Occipital lobe (tissue), 2 donors: Measurements from ENCODE around the gene TAF7. TPM values are rescaled to one million over a fixed set of nuclear protein-coding genes. Genes with fewer than 3 reads are reported as not detected.
"Not testable (repeated sequence)": the region's sequence is repeated elsewhere in the genome, so short reads cannot be mapped to it uniquely, and the experiment has no call there.

Experiments
- DNase-seq: peaks from one replicate; lab custom pipeline; 2025; lab: John Stamatoyannopoulos, UW
- total RNA-seq: library from RNA; depleted of rRNA; stranded (reverse); fragments of >200 nt; gene quantifications from one replicate; pipeline ENCODE4 v1.2.3, GENCODE V29; 2014

Gene TAF7
- total RNA-seq, 1 donor from 2014 or later = 127 TPM

DNA sequence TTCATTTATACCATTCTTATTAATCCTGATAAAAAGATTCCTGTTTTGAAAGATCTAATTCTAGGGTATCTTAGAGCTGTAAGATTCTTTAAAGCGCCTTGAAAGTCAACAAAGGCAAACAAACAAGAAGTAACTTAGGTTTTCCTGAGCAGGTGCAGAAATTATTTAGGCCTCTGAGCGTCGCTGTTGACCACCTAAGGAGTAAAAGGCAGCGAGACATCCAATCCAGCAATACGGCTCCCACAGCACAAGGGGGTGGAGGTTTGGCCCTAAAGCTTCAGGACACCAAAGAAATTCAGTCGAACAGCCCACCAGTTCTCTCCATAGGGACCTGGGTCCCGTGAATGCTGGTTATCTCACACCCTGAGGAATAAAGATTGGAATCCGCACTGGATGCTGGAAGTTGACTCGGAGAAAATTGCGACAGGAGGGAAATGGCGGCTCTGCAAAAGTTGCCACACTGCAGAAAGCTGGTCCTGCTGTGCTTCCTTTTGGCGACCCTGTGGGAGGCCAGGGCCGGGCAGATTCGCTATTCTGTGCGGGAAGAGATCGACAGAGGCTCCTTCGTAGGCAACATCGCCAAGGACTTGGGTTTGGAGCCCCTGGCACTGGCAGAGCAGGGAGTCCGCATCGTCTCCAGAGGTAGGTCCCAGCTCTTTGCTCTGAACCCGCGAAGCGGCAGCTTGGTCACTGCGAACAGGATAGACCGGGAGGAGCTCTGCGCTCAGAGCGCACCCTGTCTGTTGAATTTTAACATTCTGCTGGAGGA is 18.1 kb upstream of the TAF7 start, which contains the start of gene PCDHGA2:
Gene PCDHGA2 (plus strand): TSS at position 223 of the 769 bp plus-strand sequence.
- no peak for DNase-seq

GRCh38 chr5:141332571-141332970 is 12.0 kb upstream of the TAF7 start:
- not testable (repeated sequence) for DNase-seq

DNA sequence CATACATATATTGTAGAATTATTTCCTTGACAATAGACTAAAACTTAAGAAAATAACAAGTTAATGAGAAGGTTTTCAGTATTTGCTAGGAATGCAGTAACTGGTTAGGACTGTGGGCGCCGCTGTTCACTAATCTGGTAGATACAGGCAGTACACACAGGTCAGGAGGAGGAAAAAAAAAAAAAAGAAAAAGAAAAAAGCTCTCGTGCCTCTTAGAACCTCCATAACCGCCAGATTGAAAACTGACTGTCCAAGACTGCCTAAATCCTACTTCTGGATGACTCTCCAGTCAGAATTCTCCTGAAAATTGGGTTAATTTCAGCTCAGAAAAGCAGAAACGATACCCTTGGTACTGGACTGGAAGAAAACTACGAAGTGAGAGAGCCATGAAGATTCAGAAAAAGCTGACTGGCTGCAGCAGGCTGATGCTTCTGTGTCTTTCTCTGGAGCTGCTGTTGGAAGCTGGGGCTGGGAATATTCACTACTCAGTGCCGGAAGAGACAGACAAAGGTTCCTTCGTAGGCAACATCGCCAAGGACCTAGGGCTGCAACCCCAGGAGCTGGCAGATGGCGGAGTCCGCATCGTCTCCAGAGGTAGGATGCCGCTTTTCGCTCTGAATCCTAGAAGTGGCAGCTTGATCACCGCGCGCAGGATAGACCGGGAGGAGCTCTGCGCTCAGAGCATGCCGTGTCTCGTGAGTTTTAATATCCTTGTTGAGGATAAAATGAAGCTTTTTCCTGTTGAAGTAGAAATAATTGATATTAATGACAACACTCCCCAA is 9.9 kb upstream of the TAF7 start, which contains the start of gene PCDHGA1:
Gene PCDHGA1 (plus strand): TSS at position 216 of the 782 bp plus-strand sequence.
- DNase-seq = no peak

- DNase-seq = no peak
Observed at GRCh38 chr5:141328231-141328630, 7.6 kb upstream of the TAF7 start.

DNA sequence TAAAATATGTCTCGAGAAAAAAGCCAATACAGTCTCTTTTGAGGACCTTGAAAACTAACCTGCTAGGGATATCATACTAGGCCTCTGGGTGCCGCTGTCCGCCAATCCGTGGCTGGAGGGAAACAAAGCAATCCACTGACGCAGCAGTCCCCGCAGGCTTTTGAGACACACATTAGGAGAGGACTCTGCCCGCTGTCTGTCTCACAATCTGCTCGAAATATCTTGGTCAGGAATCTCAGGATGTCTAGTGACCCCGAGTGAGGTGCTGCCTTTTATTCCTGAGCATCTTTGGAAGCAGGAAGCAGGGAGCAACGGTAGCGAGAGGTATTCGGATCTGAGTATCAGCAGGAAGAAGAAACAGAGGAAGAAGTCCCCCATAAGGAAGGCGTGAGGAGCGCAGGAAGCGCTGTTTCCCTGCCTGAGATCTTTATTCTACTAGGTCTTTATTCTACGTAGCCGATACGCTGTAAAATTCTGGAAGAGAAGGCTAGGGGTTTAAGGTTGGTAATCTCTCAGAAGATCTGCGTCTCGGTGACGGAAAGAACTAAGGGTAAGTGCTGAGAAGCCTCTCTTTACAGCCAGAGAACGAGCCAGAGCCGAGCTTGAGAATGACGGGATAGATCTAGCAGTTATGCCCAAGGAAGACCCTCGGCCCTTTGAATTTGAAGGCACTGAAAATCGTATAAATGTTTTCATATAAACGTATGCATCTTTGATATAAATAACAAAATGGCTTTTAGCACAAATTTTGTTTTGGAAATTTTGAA is 5.7 kb upstream of the TAF7 start:
- peak; percentile 18 for DNase-seq

DNA sequence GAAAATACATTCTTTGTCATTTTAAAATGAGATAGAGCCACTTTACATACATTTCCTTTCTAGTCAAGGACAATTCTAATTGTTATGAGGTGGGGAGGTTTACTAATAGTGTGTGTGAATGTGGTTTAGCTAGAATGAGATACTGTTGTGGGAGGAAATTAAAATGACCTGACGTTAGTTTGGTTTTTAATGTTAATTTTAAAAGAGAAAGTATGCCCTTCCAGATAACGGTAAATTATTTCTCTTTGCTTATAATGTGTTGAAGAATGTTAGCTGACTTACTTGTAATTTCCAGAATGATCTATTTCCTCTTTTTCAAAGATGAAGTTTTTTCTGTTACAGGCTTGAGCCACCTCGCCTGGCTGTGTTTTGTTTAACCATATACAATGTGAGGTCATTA is 1.7 kb upstream of the TAF7 start:
- no peak for DNase-seq

GRCh38 chr5:141319699-141320098 is 885 bp downstream of the TAF7 start:
- no peak for DNase-seq

DNA sequence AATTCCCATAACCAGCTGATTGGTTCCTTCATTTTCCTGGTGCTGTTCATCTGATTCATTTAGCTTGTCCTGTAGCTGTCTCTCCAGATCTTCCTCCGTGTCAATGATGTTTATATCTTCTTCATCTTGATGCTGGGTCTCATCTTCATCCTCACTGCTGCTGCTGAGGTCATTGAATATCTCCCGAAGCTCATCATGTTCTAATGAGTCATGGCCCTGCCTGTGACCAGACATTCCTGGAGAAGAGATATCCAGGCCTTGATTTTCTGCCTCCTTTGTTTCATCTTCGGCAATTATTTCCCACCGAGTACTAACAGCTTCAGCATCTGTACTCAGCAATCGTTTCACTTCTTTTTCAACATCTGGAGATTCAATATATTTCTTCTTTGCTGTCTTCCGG is 1.4 kb downstream of the TAF7 start:
- no peak for DNase-seq

GRCh38 chr5:141316963-141317362 is 3.6 kb downstream of the TAF7 start:
- DNase-seq = not testable (repeated sequence)

DNA sequence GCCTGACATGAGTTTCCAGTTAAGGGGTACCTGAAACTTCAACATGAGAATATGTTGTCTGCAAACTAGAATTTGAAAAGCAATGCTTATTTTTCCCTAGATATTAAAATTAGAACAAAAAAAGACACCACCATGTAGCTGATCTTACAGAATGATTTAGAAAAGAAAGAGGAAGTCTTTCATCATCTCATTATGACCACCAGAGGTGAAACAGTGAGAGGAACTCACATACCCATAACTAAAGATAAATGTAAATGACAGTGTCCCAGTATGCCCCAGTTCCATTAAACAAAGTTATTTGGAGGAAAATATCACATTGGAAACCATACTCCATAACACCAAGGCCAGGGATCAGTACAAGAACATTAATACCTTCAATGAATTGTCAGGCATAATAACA is 6.9 kb downstream of the TAF7 start:
- DNase-seq = no peak

DNA sequence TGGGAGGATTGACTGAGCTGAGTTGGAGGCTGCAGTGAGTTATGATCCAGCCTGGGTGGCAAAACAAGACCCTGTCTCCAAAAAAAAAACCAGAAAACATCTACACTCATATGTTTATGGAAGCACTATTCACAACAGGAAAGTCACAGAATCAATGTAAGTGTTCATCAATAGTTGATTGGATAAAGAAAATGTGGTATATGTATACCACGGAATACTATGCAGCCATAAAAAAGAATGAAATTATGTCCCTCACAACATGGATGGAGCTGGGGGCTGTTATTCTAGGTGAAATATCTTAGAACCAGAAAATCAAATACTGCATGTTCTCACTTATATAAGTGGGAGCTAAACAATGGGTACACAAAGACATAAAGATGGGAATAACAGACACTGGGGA is 14.0 kb downstream of the TAF7 start:
- DNase-seq = no peak

DNA sequence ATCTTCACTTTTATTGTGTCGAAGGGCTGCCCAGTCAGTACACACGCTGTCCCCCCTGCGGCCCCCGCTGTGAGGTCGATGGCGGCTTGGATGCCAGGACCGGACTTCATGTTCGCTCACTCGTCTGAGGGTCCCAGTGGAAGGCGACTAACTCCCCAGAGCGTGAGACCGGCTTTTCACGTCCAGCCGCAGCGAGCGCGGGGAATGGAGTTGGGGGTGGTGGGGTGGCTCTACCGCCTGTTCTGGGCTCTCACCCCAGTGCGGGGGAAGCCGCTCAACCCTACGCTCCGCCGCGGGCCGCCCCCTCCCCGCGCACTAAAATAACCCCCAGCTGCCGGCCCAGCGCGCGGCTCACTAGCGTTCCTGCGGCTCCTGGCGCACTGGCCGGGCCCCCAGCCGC is 16.8 kb downstream of the TAF7 start, which contains the start of gene SLC25A2:
Gene SLC25A2 (minus strand): TSS at position 294 of the 400 bp plus-strand sequence. CDS start 184 bp downstream, at position 110.
- no peak for DNase-seq

GRCh38 chr5:141298376-141298775 is 22.2 kb downstream of the TAF7 start:
- DNase-seq = no peak

- no peak for DNase-seq
Observed at GRCh38 chr5:141272906-141273305, 47.7 kb downstream of the TAF7 start.

DNA sequence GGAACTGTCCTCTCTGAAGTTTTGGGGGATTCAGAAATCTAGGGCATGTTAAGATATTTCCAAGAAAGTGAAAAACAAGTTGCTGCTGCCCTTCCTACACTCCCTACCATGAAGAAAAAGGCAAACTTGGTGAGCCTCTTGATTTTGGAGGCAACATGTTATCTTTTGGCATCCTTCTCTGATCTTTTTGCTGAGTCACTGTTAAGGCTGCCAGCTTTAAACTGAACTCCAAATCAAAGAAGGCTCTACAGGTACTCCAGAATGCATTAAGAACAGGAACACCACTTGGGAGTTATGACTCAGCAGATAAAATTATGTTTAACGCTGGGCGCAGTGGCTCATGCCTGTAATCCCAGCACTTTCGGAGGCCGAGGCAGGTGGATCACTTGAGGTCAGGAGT is 51.4 kb downstream of the TAF7 start:
- no peak for DNase-seq

Other genes starting within 250 kb of the TAF7 start
- 14.2 TPM for gene PCDHB2, start 226.2 kb downstream of the TAF7 start, total RNA-seq
- 10.3 TPM for gene PCDHB3, start 220.3 kb downstream of the TAF7 start, total RNA-seq
- 4.7 TPM for gene PCDHB4, start 199.0 kb downstream of the TAF7 start, total RNA-seq
- 9.7 TPM for gene PCDHB5, start 185.6 kb downstream of the TAF7 start, total RNA-seq
- gene PCDHB6, start 170.7 kb downstream of the TAF7 start, total RNA-seq = 3.1 TPM
- gene PCDHB7, start 148.1 kb downstream of the TAF7 start, total RNA-seq = 13.4 TPM
- 8.6 TPM for gene PCDHB8, start 143.0 kb downstream of the TAF7 start, total RNA-seq
- gene PCDHB16, start 138.4 kb downstream of the TAF7 start, total RNA-seq = 4.5 TPM
- 6.1 TPM for gene PCDHB9, start 133.6 kb downstream of the TAF7 start, total RNA-seq
- gene PCDHB10, start 128.4 kb downstream of the TAF7 start, total RNA-seq = 13.1 TPM
- gene PCDHB11, start 121.2 kb downstream of the TAF7 start, total RNA-seq = 10.5 TPM
- gene PCDHB12, start 112.1 kb downstream of the TAF7 start, total RNA-seq = 14.8 TPM
- gene PCDHB13, start 106.9 kb downstream of the TAF7 start, total RNA-seq = 9.2 TPM
- 13.4 TPM for gene PCDHB14, start 97.4 kb downstream of the TAF7 start, total RNA-seq
- gene PCDHB15, start 75.4 kb downstream of the TAF7 start, total RNA-seq = 22.1 TPM
- gene SLC25A2, start 16.7 kb downstream of the TAF7 start, total RNA-seq = not detected
- gene PCDHGA1, start 9.7 kb upstream of the TAF7 start, total RNA-seq = 4.8 TPM
- gene PCDHGA2, start 18.0 kb upstream of the TAF7 start, total RNA-seq = 6.9 TPM
- 4.7 TPM for gene PCDHGA3, start 23.0 kb upstream of the TAF7 start, total RNA-seq
- 7.8 TPM for gene PCDHGB1, start 29.3 kb upstream of the TAF7 start, total RNA-seq
- gene PCDHGA4, start 34.2 kb upstream of the TAF7 start, total RNA-seq = 8.4 TPM
- 8.3 TPM for gene PCDHGB2, start 39.2 kb upstream of the TAF7 start, total RNA-seq
- gene PCDHGA5, start 43.4 kb upstream of the TAF7 start, total RNA-seq = 6.6 TPM
- 12.3 TPM for gene PCDHGB3, start 49.5 kb upstream of the TAF7 start, total RNA-seq
- gene PCDHGA6, start 53.1 kb upstream of the TAF7 start, total RNA-seq = 12.3 TPM
- gene PCDHGA7, start 62.0 kb upstream of the TAF7 start, total RNA-seq = 8.4 TPM
- 12.9 TPM for gene PCDHGB4, start 66.9 kb upstream of the TAF7 start, total RNA-seq
- gene PCDHGA8, start 71.8 kb upstream of the TAF7 start, total RNA-seq = 8.0 TPM
- gene PCDHGB5, start 77.2 kb upstream of the TAF7 start, total RNA-seq = 18.1 TPM
- 11.9 TPM for gene PCDHGA9, start 82.0 kb upstream of the TAF7 start, total RNA-seq
- gene PCDHGB6, start 87.2 kb upstream of the TAF7 start, total RNA-seq = 12.8 TPM
- 12.0 TPM for gene PCDHGA10, start 92.2 kb upstream of the TAF7 start, total RNA-seq
- 15.6 TPM for gene PCDHGB7, start 96.9 kb upstream of the TAF7 start, total RNA-seq
- gene PCDHGA11, start 100.3 kb upstream of the TAF7 start, total RNA-seq = 16.4 TPM
- gene PCDHGA12, start 109.7 kb upstream of the TAF7 start, total RNA-seq = 6.9 TPM
- 35.6 TPM for gene PCDHGC3, start 155.2 kb upstream of the TAF7 start, total RNA-seq
- gene PCDHGC4, start 164.2 kb upstream of the TAF7 start, total RNA-seq = 91.2 TPM
- 6.2 TPM for gene PCDHGC5, start 168.3 kb upstream of the TAF7 start, total RNA-seq